Activated naive CD4-positive, alpha-beta T cell treated with anti-CD3 and anti-CD28 coated beads, Interleukin-2, amount 50 U/mL, for 24 hours (primary cell): ENCODE measurements around the gene RUNDC3A.

Experiments used
- H3K27ac Mint-ChIP-seq: one replicate; pipeline ENCODE4 v1.8.0; 2021; ENCODE audit warnings: mild to moderate bottlenecking, mixed read lengths
- H3K27me3 Mint-ChIP-seq: one replicate; pipeline ENCODE4 v1.8.0; 2021; ENCODE audit warnings: mixed read lengths
- H3K36me3 Mint-ChIP-seq: one replicate; pipeline ENCODE4 v1.8.0; 2021; ENCODE audit warnings: mixed read lengths
- H3K4me1 Mint-ChIP-seq: one replicate; pipeline ENCODE4 v1.8.0; 2021; ENCODE audit warnings: mixed read lengths
- H3K4me3 Mint-ChIP-seq: one replicate; pipeline ENCODE4 v1.8.0; 2021; ENCODE audit warnings: mild to moderate bottlenecking, mixed read lengths
- H3K9me3 Mint-ChIP-seq: one replicate; pipeline ENCODE4 v1.8.0; 2021; ENCODE audit warnings: mixed read lengths

The RUNDC3A gene

DNA sequence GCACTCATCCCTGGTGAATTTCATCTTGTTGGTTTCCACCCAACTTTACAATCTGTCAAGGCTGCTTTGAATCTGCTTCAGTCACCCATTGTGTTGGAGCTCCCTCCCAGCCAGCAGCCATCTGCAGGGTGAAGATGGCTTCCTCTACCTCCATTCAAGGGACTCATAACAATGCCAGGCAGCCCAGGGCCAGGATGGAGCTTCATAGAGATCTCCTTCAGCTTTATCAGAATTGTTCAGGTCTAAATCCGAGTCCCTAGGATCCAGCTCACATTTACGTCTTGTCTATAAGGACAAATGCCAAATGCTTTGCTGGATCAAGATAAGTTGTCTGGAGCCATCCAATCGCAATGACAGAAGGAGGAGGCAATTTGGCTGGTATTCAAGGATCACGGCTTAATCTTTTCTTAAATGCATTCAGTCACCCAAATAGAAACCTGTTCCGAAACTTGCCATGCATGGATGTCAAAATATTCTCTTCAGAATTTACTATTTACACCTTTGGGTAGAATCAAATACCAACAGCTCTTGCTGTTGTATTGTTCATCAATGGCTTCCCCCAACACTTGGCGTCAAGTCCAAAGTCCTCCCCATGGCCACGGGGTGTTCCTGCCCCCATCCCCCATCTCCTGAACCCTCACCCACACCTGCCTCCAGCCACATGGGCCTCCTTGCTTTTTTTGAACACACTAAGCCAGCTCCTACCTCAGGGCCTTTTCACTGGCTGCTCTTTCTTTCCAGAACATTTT, 59.0 kb downstream of the RUNDC3A start:
- H3K36me3 Mint-ChIP-seq: no peaks in the 10 kb centered on the region
- H3K4me3 Mint-ChIP-seq: no peak overlapping the region
- no peaks in the 10 kb centered on the region for H3K9me3 Mint-ChIP-seq
- no peak overlapping the region for H3K27ac Mint-ChIP-seq
- peaks cover 17% of the 10 kb centered on the region for H3K27me3 Mint-ChIP-seq
- H3K4me1 Mint-ChIP-seq: peaks cover 4% of the 10 kb centered on the region
